TTC549 (cell line): Measurements from ENCODE around the gene CCDC188.

Experiments
- FAIRE-seq: peaks from 2 replicates; lab custom pipeline; 2012; peaks lifted over from hg19 to GRCh38; lab: Jason Lieb, UNC

Gene CCDC188

GRCh38 chr22:20132686-20133246 is 18.1 kb downstream of the CCDC188 start:
- FAIRE-seq, result no peak

GRCh38 chr22:20131859-20132685 is 18.8 kb downstream of the CCDC188 start:
- FAIRE-seq, result no peak

DNA sequence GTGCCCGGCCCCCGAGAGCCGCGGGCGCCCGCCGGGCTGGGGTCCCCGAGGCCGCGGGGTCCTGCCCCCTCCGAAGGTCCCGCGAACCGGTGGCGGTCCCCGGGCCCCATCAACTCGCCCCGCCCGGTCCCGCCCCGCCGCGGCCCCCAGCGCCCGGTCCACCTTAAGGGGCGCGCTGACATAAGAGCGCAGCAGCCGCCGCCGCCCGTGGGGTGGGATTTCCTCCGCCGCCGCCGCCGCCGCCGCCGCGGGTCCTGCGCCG is 19.3 kb downstream of the CCDC188 start, which contains the start of gene ZDHHC8:
Gene ZDHHC8, plus strand, starts transcription at position 208 of the 262 bp plus-strand sequence. CDS start 144 bp downstream, outside the sequence.
- no peak for FAIRE-seq

GRCh38 chr22:20130731-20131596 is 19.9 kb downstream of the CCDC188 start:
- FAIRE-seq, result no peak

DNA sequence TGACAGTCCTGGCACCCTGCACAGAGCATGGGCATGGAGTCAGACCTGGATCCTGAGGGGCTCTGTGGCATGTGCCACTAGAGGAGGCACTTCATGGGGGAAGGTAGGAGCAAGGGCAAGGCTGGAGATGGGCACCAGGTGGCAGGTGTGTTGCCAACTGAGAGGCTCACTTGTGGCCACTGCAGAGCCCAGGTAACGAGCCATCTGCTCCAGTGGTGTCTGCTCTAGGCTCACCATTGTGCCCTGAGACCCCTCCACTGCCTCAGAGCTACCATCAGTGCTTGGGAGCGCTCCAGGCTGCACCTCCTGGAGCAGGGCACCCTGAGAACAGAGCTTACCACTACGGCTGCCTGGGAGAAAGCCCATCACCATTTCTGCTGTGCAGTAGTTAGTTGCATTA is 20.5 kb downstream of the CCDC188 start:
- FAIRE-seq, result no peak

- no peak for FAIRE-seq
Measured at GRCh38 chr22:20129747-20130014, 21.2 kb downstream of the CCDC188 start.

GRCh38 chr22:20128902-20129746 is 21.7 kb downstream of the CCDC188 start:
- no peak for FAIRE-seq

GRCh38 chr22:20128619-20128901 is 22.3 kb downstream of the CCDC188 start:
- FAIRE-seq, result no peak

DNA sequence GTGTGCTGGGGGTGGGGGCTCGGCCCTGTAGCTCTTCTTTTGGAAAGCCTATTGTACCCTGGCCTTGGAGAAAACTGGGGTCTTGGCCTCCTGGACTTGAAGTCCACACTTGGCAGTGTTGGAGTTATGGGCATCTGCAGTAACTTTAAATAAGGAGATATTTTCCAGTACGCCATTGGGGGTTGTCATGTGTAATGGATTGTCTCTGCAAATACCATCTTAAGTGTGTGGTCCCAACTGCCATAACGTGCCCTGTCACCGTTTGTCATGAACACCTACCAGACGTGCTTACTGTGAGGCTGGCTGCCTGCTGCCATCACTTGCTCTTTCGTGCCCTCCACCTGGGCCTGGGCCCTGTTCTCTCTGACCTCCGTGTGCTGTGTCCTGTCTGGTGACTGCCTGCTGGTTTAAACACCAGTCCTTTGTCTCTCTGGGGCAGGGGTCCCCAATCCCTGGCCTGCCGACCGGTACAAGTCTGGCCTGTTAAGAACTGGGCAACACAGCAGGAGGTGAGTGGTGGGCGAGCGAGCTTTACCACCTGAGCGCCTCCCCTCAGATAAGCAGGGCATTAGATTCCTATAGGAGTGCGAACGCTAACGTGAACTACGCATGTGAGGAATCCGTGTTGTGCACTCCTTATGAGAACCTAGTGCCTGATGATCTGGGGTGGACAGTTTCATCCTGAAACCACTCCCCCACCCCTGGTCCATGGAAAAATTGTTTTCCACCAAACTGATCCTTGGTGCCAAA is 22.8 kb downstream of the CCDC188 start:
- FAIRE-seq, result no peak

DNA sequence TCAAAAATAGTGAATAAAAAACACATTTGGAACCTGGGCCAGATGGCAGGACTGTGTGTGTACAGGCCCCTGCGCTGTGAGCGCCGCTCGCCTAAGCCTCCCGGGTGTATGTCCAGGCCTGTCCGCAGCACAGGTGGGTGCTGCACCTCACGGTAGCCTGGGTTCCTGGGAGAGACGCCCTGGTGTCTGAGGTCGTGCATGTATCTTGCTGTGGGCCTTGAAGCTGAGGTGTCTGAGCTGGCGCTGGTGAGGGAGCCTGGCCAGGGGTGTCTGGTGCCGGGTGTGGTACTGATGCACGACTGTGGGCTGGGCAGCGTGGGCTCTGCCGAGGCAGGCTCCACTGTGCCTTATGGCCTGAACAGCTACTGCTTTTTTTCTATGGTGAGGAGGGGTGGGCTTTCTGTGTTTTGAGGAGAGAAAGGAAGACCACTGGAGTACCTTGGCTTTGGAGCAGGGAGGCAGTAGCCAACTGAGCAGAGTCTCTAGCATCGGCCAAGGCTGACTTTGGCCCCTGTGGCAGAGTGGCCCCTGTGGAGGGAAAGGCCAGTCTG is 23.5 kb downstream of the CCDC188 start:
- FAIRE-seq, result no peak

DNA sequence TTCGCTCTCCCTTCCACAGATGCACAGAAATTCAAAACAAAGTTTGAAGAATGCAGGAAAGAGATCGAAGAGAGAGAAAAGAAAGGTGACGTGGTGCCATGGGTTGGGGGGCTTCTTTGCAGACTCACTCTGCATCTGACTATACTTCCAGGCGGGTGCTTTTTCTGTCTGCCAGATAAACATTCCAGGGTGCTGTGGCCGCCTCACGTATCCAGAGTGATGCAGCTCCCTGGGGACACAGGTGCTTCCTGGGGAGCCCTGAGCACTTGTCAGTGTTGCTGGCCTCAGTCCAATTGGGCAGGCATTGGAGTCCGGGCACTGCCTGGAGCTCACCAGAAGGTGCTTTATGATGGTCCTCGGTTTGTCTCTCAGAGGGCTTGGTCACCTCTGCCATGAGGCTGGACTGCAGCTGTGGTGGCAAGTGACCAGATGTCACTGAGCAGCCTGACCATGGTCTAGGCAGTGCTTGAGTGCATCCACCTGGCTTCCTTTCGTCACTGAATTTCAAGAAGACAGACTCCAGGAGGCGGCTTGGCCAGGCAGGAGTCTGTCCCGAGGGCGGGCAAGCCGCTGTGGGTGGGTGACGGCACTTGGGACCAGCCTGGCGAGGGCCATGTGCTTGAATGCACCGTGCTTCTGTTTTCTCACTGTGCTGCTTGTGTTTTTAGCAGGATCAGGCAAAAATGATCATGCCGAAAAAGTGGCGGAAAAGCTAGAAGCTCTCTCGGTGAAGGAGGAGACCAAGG is 24.4 kb downstream of the CCDC188 start:
- no peak for FAIRE-seq

DNA sequence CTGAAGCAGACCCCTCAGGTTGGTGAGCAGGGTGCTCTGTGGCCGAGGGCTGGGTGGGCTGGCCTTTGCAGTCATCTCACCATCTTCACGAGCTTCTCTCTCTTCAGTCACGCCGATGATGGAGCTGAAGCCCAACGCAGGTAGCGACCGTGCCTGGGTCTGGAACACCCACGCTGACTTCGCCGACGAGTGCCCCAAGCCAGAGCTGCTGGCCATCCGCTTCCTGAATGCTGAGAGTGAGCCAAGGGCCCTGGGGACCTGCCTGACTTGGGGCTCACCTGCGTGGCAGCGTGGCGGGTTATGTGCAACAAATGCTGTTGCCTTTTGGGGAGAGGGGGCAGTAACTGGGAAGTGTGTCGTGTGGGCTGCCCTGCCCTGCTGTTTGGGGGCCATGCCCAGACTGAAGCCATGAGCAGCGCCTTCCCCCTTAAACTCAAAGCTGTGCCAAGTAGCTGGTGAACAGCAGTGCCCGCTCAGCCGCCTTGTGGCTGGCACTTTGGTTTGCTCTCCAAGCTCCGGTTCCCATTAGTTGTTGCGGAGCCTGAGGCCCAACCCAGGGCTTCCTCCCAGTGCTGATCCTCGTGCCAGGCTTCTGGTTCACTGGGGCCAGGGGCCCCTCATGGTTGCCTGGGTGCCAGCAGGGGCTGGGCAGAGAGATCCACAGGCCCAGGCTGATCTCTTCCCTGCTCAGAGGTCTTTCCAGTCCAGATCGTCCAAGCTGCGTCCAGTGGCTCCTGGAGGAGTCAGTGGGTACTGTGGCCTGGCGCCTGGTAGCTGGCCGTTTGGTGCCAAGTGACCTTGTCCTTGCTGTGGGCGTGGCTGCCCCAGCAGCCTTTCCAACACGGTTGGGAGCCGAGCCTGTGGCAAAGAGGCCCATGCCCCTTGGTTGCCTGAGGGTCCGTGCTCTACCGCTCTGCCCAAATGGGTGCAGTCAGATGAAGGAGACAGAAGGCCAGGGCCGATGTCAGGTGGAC is 25.4 kb downstream of the CCDC188 start:
- no peak for FAIRE-seq

DNA sequence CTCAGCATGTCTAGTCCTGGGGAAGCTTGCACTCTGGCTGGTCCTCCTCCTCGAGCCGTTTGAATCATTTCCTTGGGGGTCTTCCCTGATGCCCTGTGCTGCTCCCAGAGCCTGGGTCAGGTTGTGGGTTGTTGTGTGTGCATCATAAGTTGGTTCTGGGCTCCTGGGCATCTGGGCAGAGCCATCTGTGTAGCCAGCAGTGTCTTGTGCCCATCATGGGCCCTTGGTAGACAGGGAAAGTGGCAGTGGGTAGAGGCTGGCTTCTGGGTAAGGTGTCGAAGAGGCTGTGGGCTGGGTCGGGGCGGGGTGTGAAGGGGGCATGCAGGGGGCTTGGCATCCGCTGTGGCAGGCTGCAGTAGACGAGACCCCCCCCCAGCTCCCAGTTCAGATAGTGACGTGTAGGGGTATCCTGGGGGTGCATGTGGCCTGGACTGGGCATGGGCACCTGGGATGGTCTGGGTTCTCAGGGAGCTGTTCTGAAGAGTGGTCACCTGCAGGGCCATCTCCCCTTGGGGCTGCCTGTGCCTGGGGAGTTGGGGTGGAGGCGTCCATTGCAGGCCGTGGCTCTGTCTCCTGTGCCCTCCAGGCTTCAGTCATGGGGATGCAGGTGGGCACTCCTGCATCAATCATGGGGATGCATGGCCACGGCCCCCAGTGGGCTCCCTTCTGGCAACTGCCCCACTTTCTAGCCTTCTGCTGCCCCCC is 26.6 kb downstream of the CCDC188 start:
- FAIRE-seq, result no peak

DNA sequence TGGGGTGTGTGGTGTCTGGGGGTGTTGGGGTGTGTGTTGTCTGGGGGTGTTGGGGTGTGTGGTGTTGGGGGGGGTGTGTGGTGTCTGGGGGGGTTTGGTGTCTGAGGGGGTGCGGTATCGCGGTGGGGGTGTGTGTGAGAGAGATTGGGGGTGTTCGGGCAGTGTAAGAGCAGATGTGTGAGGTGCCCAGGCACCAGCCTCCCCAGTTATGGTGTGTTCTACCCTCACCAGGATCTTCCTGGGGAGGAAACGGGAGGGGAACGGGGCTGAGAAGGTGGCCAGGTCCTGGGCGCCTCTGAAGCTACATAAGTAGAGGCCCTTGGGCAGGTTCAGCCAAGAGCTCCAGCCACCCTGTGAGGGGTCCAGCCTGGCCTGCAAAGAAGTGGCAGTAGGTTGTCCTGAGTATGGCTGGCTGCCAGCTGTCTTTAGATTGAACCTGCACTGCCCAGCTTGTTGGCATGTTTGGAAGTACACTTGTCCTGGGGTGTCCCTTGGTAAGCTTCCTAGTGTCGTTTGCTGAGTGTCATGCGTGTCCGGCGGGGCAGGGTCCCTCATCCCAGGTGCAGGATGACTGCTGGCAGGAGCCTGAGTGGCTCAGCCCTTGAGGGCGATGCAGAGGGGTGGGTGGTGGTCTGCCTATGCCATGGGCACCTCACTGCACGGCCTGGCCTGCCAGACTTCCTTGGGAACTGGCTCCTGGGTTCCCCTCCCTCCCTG is 27.3 kb downstream of the CCDC188 start:
- no peak for FAIRE-seq

- FAIRE-seq, result no peak
Measured at GRCh38 chr22:20121856-20122415, 28.9 kb downstream of the CCDC188 start.

GRCh38 chr22:20118300-20119020 is 32.4 kb downstream of the CCDC188 start:
- no peak for FAIRE-seq

GRCh38 chr22:20117633-20118299 is 33.1 kb downstream of the CCDC188 start:
- FAIRE-seq, result no peak
